Measurements from ENCODE around the gene TCEA2.

The TCEA2 gene

GRCh38 chr20:64065062-64065973 lies 2.3 kb downstream of the TCEA2 start:
- ATAC-seq = no peak
- DNase-seq = no peak

- peak; percentile 58 for ATAC-seq
- DNase-seq = peak; percentile 72
Measured at GRCh38 chr20:64065974-64066343, 3.0 kb downstream of the TCEA2 start.

GRCh38 chr20:64067005-64067632 lies 4.1 kb downstream of the TCEA2 start:
- no peak for ATAC-seq
- no peak for DNase-seq

- no peak for DNase-seq
- no peak for ATAC-seq
Measured at GRCh38 chr20:64067733-64068307, 4.8 kb downstream of the TCEA2 start.

GRCh38 chr20:64068386-64069208 lies 5.6 kb downstream of the TCEA2 start:
- ATAC-seq (no peak), DNase-seq (no peak)

- DNase-seq (no peak), ATAC-seq (no peak)
Measured at GRCh38 chr20:64069209-64069613, 6.2 kb downstream of the TCEA2 start.

GRCh38 chr20:64069614-64070243 lies 6.7 kb downstream of the TCEA2 start:
- ATAC-seq (no peak), DNase-seq (no peak)

GRCh38 chr20:64070244-64070993 lies 7.4 kb downstream of the TCEA2 start:
- no peak for ATAC-seq
- DNase-seq = no peak

- DNase-seq (no peak), ATAC-seq (no peak)
Measured at GRCh38 chr20:64071341-64072332, 8.6 kb downstream of the TCEA2 start.

GRCh38 chr20:64072498-64073063 lies 9.6 kb downstream of the TCEA2 start:
- ATAC-seq = no peak
- DNase-seq = no peak

- ATAC-seq = no peak
- DNase-seq = no peak
Measured at GRCh38 chr20:64073476-64074183, 10.6 kb downstream of the TCEA2 start.

- ATAC-seq = no peak
- no peak for DNase-seq
Measured at GRCh38 chr20:64074184-64074789, 11.3 kb downstream of the TCEA2 start.

- ATAC-seq (no peak), DNase-seq (no peak)
Measured at GRCh38 chr20:64074963-64075362, 12.0 kb downstream of the TCEA2 start.

GRCh38 chr20:64075556-64075955 lies 12.6 kb downstream of the TCEA2 start:
- ATAC-seq = no peak

GRCh38 chr20:64076061-64076997 lies 13.3 kb downstream of the TCEA2 start:
- no peak for DNase-seq
- ATAC-seq = no peak

More at GRCh38 chr20:64075556-64075955, 12.6 kb downstream of the TCEA2 start:
- no peak for DNase-seq

GRCh38 chr20:64077094-64077493 lies 14.1 kb downstream of the TCEA2 start:
- DNase-seq (peak; percentile 62), ATAC-seq (peak; percentile 25)

GRCh38 chr20:64077541-64077875 lies 14.5 kb downstream of the TCEA2 start:
- DNase-seq (no peak), ATAC-seq (no peak)
